Measurements from ENCODE around the gene ZC3H7A.

Gene ZC3H7A

DNA sequence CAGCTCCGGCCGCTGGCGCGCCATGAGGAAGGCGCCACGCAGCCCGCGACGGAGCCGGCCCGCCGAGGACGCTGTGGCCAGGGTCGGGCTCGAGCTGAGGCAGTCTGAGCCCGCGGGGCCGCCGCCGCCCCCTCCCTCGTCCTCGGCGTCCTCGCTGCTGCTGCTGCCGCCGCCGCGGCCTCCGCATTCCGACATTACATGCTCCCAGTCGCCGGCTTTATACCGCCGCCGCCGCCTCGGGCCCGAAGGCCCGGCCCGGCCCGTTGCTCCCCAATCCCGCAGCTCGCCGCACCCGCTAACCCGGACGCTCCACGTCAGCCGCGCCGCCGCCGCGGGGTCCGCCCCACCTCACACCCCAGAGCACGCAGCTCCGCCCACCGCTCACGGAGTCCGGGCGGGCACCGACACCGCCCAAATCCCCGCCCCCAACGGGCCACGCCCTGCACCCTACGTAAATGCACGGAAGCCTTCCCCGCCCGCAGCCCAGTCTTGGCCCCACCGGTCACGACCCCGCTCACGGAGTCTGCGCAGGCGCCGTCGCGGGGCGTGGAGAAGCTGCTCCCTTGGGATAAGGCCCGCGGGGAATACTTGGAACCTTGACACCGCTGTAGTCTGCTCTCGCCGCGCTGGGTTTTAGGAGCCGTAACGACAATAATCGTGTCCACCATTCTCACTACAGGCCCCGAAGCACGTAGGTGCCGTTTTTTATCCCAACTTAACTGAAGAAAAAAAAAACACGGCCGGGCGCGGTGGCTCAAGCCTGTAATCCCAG is 54.3 kb downstream of the ZC3H7A start, which contains the start of gene TXNDC11 (continued):
- TF ChIP-seq, protein P1, sequence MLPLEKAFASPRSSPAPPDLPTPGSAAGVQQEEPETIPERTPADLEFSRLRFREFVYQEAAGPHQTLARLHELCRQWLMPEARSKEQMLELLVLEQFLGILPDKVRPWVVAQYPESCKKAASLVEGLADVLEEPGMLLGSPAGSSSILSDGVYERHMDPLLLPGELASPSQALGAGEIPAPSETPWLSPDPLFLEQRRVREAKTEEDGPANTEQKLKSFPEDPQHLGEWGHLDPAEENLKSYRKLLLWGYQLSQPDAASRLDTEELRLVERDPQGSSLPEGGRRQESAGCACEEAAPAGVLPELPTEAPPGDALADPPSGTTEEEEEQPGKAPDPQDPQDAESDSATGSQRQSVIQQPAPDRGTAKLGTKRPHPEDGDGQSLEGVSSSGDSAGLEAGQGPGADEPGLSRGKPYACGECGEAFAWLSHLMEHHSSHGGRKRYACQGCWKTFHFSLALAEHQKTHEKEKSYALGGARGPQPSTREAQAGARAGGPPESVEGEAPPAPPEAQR (tag by site-specific recombination; IDR thresholded peaks at IDR 0.05), result no peak
- TF ChIP-seq ZNF747 (tag by site-specific recombination; IDR thresholded peaks at IDR 0.05) (no peak), ZNF514 (tag by site-specific recombination; IDR thresholded peaks at IDR 0.05) (no peak), ZNF610 (tag by site-specific recombination; IDR thresholded peaks at IDR 0.05; ENCODE audit: borderline replicate concordance) (no peak), ZFP41 (tag by site-specific recombination; IDR thresholded peaks at IDR 0.05; ENCODE audit: borderline replicate concordance) (no peak), SCRT2 (tag by site-specific recombination; IDR thresholded peaks at IDR 0.05) (no peak), ZNF112 (tag by site-specific recombination; IDR thresholded peaks at IDR 0.05) (no peak), SCRT1 (tag by site-specific recombination; IDR thresholded peaks at IDR 0.05; ENCODE audit: borderline replicate concordance) (no peak), ZNF16 (tag by site-specific recombination; IDR thresholded peaks at IDR 0.05; ENCODE audit: low read depth) (no peak), ZNF354C (tag by site-specific recombination; IDR thresholded peaks at IDR 0.05; ENCODE audit: borderline replicate concordance, low read depth) (no peak), SALL2 (tag by site-specific recombination; IDR thresholded peaks at IDR 0.05; ENCODE audit: borderline replicate concordance) (no peak), ZNF596 (tag by site-specific recombination; IDR thresholded peaks at IDR 0.05) (peak; percentile 23; the same call in 1 of the 2 replicates), ZNF623 (tag by site-specific recombination; IDR thresholded peaks at IDR 0.05) (no peak), ZNF426 (tag by site-specific recombination; IDR thresholded peaks at IDR 0.05) (no peak), ZNF350 (tag by site-specific recombination; IDR thresholded peaks at IDR 0.05) (no peak), ZNF560 (tag by site-specific recombination; IDR thresholded peaks at IDR 0.05; ENCODE audit: borderline replicate concordance) (no peak), WT1 (tag by site-specific recombination; IDR thresholded peaks at IDR 0.05) (no peak), IKZF3 (tag by site-specific recombination; IDR thresholded peaks at IDR 0.05) (peak; percentile 97)
- TF ChIP-seq, protein P2, sequence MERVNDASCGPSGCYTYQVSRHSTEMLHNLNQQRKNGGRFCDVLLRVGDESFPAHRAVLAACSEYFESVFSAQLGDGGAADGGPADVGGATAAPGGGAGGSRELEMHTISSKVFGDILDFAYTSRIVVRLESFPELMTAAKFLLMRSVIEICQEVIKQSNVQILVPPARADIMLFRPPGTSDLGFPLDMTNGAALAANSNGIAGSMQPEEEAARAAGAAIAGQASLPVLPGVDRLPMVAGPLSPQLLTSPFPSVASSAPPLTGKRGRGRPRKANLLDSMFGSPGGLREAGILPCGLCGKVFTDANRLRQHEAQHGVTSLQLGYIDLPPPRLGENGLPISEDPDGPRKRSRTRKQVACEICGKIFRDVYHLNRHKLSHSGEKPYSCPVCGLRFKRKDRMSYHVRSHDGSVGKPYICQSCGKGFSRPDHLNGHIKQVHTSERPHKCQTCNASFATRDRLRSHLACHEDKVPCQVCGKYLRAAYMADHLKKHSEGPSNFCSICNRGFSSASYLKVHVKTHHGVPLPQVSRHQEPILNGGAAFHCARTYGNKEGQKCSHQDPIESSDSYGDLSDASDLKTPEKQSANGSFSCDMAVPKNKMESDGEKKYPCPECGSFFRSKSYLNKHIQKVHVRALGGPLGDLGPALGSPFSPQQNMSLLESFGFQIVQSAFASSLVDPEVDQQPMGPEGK (tag by site-specific recombination; IDR thresholded peaks at IDR 0.05), result peak; percentile 96
- TF ChIP-seq, protein P3, sequence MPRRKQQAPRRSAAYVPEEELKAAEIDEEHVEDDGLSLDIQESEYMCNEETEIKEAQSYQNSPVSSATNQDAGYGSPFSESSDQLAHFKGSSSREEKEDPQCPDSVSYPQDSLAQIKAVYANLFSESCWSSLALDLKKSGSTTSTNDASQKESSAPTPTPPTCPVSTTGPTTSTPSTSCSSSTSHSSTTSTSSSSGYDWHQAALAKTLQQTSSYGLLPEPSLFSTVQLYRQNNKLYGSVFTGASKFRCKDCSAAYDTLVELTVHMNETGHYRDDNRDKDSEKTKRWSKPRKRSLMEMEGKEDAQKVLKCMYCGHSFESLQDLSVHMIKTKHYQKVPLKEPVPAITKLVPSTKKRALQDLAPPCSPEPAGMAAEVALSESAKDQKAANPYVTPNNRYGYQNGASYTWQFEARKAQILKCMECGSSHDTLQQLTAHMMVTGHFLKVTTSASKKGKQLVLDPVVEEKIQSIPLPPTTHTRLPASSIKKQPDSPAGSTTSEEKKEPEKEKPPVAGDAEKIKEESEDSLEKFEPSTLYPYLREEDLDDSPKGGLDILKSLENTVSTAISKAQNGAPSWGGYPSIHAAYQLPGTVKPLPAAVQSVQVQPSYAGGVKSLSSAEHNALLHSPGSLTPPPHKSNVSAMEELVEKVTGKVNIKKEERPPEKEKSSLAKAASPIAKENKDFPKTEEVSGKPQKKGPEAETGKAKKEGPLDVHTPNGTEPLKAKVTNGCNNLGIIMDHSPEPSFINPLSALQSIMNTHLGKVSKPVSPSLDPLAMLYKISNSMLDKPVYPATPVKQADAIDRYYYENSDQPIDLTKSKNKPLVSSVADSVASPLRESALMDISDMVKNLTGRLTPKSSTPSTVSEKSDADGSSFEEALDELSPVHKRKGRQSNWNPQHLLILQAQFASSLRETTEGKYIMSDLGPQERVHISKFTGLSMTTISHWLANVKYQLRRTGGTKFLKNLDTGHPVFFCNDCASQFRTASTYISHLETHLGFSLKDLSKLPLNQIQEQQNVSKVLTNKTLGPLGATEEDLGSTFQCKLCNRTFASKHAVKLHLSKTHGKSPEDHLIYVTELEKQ (tag by site-specific recombination; IDR thresholded peaks at IDR 0.05; ENCODE audit: borderline replicate concordance), result no peak
- TF ChIP-seq, protein P4, sequence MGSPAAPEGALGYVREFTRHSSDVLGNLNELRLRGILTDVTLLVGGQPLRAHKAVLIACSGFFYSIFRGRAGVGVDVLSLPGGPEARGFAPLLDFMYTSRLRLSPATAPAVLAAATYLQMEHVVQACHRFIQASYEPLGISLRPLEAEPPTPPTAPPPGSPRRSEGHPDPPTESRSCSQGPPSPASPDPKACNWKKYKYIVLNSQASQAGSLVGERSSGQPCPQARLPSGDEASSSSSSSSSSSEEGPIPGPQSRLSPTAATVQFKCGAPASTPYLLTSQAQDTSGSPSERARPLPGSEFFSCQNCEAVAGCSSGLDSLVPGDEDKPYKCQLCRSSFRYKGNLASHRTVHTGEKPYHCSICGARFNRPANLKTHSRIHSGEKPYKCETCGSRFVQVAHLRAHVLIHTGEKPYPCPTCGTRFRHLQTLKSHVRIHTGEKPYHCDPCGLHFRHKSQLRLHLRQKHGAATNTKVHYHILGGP (tag by site-specific recombination; IDR thresholded peaks at IDR 0.05), result no peak
- TF ChIP-seq, protein P5, sequence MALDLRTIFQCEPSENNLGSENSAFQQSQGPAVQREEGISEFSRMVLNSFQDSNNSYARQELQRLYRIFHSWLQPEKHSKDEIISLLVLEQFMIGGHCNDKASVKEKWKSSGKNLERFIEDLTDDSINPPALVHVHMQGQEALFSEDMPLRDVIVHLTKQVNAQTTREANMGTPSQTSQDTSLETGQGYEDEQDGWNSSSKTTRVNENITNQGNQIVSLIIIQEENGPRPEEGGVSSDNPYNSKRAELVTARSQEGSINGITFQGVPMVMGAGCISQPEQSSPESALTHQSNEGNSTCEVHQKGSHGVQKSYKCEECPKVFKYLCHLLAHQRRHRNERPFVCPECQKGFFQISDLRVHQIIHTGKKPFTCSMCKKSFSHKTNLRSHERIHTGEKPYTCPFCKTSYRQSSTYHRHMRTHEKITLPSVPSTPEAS (tag by site-specific recombination; IDR thresholded peaks at IDR 0.05), result no peak
- TF ChIP-seq, protein P6, sequence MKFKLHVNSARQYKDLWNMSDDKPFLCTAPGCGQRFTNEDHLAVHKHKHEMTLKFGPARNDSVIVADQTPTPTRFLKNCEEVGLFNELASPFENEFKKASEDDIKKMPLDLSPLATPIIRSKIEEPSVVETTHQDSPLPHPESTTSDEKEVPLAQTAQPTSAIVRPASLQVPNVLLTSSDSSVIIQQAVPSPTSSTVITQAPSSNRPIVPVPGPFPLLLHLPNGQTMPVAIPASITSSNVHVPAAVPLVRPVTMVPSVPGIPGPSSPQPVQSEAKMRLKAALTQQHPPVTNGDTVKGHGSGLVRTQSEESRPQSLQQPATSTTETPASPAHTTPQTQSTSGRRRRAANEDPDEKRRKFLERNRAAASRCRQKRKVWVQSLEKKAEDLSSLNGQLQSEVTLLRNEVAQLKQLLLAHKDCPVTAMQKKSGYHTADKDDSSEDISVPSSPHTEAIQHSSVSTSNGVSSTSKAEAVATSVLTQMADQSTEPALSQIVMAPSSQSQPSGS (tag by site-specific recombination; IDR thresholded peaks at IDR 0.05; ENCODE audit: low read depth), result no peak
- TF ChIP-seq, protein P7, sequence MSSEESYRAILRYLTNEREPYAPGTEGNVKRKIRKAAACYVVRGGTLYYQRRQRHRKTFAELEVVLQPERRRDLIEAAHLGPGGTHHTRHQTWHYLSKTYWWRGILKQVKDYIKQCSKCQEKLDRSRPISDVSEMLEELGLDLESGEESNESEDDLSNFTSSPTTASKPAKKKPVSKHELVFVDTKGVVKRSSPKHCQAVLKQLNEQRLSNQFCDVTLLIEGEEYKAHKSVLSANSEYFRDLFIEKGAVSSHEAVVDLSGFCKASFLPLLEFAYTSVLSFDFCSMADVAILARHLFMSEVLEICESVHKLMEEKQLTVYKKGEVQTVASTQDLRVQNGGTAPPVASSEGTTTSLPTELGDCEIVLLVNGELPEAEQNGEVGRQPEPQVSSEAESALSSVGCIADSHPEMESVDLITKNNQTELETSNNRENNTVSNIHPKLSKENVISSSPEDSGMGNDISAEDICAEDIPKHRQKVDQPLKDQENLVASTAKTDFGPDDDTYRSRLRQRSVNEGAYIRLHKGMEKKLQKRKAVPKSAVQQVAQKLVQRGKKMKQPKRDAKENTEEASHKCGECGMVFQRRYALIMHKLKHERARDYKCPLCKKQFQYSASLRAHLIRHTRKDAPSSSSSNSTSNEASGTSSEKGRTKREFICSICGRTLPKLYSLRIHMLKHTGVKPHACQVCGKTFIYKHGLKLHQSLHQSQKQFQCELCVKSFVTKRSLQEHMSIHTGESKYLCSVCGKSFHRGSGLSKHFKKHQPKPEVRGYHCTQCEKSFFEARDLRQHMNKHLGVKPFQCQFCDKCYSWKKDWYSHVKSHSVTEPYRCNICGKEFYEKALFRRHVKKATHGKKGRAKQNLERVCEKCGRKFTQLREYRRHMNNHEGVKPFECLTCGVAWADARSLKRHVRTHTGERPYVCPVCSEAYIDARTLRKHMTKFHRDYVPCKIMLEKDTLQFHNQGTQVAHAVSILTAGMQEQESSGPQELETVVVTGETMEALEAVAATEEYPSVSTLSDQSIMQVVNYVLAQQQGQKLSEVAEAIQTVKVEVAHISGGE (tag by site-specific recombination; conservative IDR thresholded peaks at IDR 0.05; ENCODE audit: low read depth), result 0 out of 2 replicates have a peak, but pooled peaks have one; percentile 1
